Tibial artery (tissue), 4 donors: ENCODE data around the gene NR3C2.

Experiments used
- DNase-seq, 2 donors: peaks; one replicate each; pipeline ENCODE4 v3.0.0-alpha.2; 2019
- H3K27ac ChIP-seq, 2 donors: fragments of 200-600 bp; sonication (generic) in 1 of 2; 1 replicate in 1 of 2; 2 replicates in 1 of 2; pipeline ENCODE4 v1.5.1; 2018 to 2019; ENCODE audit warnings: mild to moderate bottlenecking in 1 of 2
- H3K27me3 ChIP-seq, 2 donors: fragments of 200-600 bp; sonication (generic) in 1 of 2; one replicate each; pipeline versions ENCODE4 v1.5.1 to v1.6.0; 2016 to 2019
- H3K36me3 ChIP-seq, 3 donors: fragments of 200-600 bp; sonication (generic) in 2 of 3; one replicate each; pipeline ENCODE4 v1.5.1; 2016 to 2019; ENCODE audit warnings: mild to moderate bottlenecking in 2 of 3
- H3K4me1 ChIP-seq, 4 donors: fragments of 200-600 bp; sonication (generic) in 2 of 4; 1 replicate in 3 of 4; 2 replicates in 1 of 4; pipeline ENCODE4 v1.5.1; 2016 to 2019
- H3K4me3 ChIP-seq, 2 donors: fragments of 200-600 bp; sonication (generic) in 1 of 2; 1 replicate in 1 of 2; 2 replicates in 1 of 2; pipeline ENCODE4 v1.5.1; 2018 to 2019; ENCODE audit warnings: mild to moderate bottlenecking in 2 of 2
- H3K9me3 ChIP-seq, 3 donors: fragments of 200-600 bp; sonication (generic) in 1 of 3; one replicate each; pipeline ENCODE4 v1.5.1; 2016 to 2019
- CTCF ChIP-seq, 2 experiments: fragments of 200-600 bp in 1 of 2; fragments of 450-650 bp in 1 of 2; IDR thresholded peaks; one replicate each; pipeline ENCODE4 v1.5.1; 2017 to 2019; ENCODE audit warnings: antibody characterized with exemption in 2 of 2, mild to moderate bottlenecking in 1 of 2, moderate library complexity in 1 of 2
- intact Hi-C: fragments of 100-400 bp; cut with DNase I; formaldehyde crosslinking; loops from one replicate; pipeline ENCODE4 v1.15.0; 2023; ENCODE audit warnings: low total_unique reads

The NR3C2 gene

GRCh38 chr4:148154769-148155168 lies 287.4 kb downstream of the NR3C2 start:
- TF ChIP-seq CTCF (IDR thresholded peaks at IDR 0.05), result no peak
- Histone ChIP-seq H3K27ac (no peak overlapping the region), H3K4me1 (no peaks in the 10 kb centered on the region), H3K4me3 (no peak overlapping the region), H3K9me3 (no peaks in the 10 kb centered on the region), H3K36me3 (peaks cover 0 to 11% (median 0%) of the 10 kb centered on the region in 3 donors), H3K27me3 (no peaks in the 10 kb centered on the region)
- intact Hi-C loops, result no loop called here
- no peak for DNase-seq

GRCh38 chr4:148152868-148153625 lies 289.2 kb downstream of the NR3C2 start:
- no peak for DNase-seq
- no peak overlapping the region for H3K4me3 ChIP-seq
- TF ChIP-seq CTCF (IDR thresholded peaks at IDR 0.05), result no peak
- no peaks in the 10 kb centered on the region for H3K27me3 ChIP-seq
- H3K27ac ChIP-seq, result no peak overlapping the region
- H3K9me3 ChIP-seq, result no peaks in the 10 kb centered on the region
- intact Hi-C loops, result no loop called here
- peaks cover 0 to 11% (median 0%) of the 10 kb centered on the region in 3 donors for H3K36me3 ChIP-seq
- H3K4me1 ChIP-seq, result no peaks in the 10 kb centered on the region

- no peaks in the 10 kb centered on the region for H3K27me3 ChIP-seq
- no peaks in the 10 kb centered on the region for H3K4me1 ChIP-seq
- DNase-seq, result no peak
- no peak overlapping the region for H3K27ac ChIP-seq
- intact Hi-C loops, result no loop called here
- H3K9me3 ChIP-seq, result no peaks in the 10 kb centered on the region
- H3K36me3 ChIP-seq, result peaks cover 0 to 11% (median 0%) of the 10 kb centered on the region in 3 donors
- no peak for TF ChIP-seq CTCF (IDR thresholded peaks at IDR 0.05)
- H3K4me3 ChIP-seq, result no peak overlapping the region
Measured at GRCh38 chr4:148151806-148152205, 290.4 kb downstream of the NR3C2 start.

DNA sequence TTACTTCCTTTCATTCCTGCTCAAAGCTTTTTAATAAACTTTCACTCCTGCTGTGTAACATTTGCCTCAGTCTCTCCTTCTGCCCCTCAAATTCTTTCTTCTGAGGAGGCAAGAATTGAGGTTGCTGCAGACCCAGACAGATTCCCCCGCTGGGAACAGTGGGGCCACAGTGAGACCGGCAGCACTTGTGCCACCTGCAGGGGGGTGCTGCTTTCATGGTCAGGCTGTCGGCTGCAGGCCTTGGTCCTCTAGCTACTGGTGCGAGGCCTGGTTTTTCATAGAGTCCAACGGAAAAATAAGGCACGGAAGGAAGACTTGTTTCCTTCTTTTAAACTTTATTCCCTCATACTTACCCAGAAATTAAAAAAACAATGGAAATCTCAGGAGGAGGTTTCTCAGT lies 296.7 kb downstream of the NR3C2 start:
- no peak overlapping the region for H3K27ac ChIP-seq
- no peaks in the 10 kb centered on the region for H3K9me3 ChIP-seq
- TF ChIP-seq CTCF (IDR thresholded peaks at IDR 0.05), result no peak
- H3K36me3 ChIP-seq, result peaks cover 0 to 18% (median 5%) of the 10 kb centered on the region in 3 donors
- DNase-seq, result no peak
- H3K4me3 ChIP-seq, result no peak overlapping the region
- intact Hi-C loops, result no loop called here
- H3K4me1 ChIP-seq, result no peaks in the 10 kb centered on the region
- H3K27me3 ChIP-seq, result no peaks in the 10 kb centered on the region

GRCh38 chr4:148143174-148143573 lies 299.0 kb downstream of the NR3C2 start:
- H3K4me1 ChIP-seq, result no peaks in the 10 kb centered on the region
- no peaks in the 10 kb centered on the region for H3K9me3 ChIP-seq
- H3K27ac ChIP-seq, result no peak overlapping the region
- intact Hi-C loops, result no loop called here
- H3K27me3 ChIP-seq, result no peaks in the 10 kb centered on the region
- no peak overlapping the region for H3K4me3 ChIP-seq
- DNase-seq, result no peak
- peaks cover 0 to 22% (median 5%) of the 10 kb centered on the region in 3 donors for H3K36me3 ChIP-seq
- TF ChIP-seq CTCF (IDR thresholded peaks at IDR 0.05), result no peak
